Dermis blood vessel endothelial cell (primary cell): Measurements from ENCODE around the gene ANP32A. TPM values are rescaled to one million over a fixed set of nuclear protein-coding genes. Genes with fewer than 3 reads are reported as not detected.

ENCODE experiments used
- DNase-seq: peaks from one replicate; pipeline ENCODE4 v3.0.0; 2010
- total RNA-seq: library from RNA; depleted of rRNA; stranded (reverse); fragments of >200 nt; gene quantifications from 2 replicates; pipeline ENCODE4 v1.2.3, GENCODE V29; 2014

The ANP32A gene
- total RNA-seq, 1 donor from 2014 or later: 68.2 TPM

- DNase-seq: peak; percentile 39
Measured at GRCh38 chr15:68819495-68820294, 1.0 kb downstream of the ANP32A start.

DNA sequence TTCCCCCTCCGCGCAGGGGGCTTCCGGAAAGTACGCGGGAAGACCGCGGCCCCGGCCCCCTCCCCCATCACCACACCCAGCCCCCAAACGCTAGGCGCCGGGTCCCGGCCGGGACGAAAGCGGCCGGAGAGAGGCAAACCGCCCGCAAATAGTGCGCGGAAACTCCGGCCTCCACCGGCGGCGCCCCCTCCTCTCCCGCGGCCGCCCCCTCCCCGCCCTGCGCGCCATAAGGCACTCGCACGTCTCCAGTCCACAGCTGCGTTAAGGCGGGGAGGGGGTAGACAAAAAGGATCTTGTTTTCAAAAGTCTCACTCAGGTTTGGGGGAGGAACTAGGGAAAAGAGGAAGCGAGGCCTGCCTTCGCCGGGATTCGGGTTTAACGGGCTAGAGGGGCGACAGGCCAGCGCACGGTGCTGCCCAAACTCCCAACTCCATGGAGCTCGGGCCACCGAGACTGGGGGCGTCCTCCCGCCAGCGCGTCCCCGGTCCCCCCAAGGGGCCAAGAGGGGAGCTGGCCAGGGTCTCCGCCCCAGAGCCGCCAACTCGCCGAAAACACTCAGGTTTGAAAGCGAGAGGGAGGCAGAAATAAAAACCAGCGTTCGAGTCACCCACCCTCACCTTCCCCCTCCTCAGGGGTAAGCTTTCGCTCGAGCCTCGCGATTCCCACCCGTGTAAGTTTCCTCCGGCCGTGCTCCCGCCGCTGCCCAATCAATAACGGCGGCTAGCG, 1.8 kb downstream of the ANP32A start:
- peak; percentile 57 for DNase-seq

DNA sequence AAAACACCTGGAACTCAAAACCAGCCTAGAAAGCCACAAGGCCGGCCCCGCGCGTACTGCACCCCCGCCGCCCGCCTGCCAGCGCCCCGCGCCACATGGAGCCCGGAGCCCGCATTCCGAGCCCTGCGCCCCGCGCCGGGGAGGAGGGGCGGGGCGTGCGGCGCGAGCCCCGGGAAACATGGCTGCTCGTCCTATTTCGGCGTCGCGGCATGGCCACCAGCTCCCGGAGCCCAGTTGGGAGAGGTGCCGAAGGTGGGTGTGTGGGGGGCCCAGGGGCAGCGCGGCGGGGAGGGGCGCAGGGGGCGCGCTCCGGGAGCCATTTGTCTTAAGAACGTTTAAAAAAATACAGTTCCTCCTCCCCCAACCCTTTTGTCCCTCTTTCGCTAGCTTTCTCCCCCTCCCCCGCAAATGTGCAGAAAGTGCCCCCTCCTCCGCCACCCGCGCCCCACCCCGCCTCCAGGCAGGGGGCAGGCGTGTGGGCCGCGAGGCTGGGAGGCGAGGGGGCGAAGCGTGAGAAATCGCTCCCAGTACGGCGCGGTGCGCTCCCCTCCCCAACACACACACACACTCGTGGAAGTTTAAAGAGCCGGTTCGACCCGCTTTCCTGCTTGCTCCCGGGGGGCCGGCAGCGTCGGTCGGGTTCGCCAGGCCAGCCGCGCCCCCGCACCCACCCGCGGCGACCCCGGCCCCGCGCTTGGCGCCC, 2.5 kb downstream of the ANP32A start:
- DNase-seq: peak; percentile 85

DNA sequence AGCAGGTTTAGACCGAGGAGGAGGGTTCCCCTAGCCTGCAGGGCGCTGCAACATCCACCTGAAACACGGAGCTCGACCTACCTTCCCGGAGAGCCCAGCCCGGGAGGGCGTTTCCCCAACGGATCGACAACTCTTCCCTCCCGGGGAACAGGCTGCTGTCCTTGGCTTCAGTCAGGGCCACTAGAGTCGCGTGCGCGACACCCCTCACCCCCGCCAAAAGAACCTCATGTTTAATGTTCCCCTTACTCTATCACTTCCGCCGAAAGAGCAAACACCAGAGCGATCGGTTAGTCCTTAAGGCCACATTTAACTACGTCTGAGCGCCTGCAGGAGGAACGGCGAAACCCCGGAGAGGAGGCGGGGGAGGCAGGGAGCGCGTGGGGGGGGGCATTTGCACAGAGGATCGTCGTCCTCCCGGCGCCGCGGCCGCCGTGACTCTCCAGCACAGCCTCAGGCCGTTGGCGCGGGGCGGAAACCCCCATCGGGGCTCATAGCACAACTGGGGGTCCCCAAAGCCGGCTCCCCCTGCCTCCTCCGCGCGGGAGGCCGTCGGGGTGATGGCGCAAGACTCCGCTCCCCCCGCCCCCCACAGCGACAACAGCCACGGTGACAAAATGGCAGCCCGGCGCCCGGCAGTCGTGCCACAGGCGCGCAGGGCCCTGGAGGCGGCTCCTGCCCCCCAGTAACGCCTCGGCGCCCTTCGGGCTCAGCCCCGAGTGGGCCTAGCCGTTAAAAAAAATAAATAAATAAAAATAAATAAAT, 3.2 kb downstream of the ANP32A start:
- peak; percentile 69 for DNase-seq

GRCh38 chr15:68816795-68817303, 3.8 kb downstream of the ANP32A start:
- DNase-seq: peak; percentile 35

DNA sequence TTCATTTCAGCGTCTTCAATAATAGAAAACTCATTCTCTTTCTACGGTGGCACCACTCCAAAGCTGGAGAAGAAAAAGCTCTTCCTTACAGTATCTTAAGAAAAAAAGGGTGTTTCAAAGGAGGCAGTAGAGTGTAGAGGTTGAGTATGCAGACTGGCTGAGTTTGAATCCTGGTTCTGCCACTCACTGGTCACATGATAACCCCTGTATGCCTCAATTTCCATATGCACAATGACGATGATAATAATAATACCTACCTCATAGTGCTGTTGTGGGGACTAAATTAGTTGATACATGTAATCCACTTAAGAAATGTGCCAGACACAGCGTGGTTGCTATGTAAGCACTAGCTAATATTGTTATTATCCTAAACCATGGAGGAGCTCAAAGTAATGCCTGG, 4.5 kb downstream of the ANP32A start:
- no peak for DNase-seq

DNA sequence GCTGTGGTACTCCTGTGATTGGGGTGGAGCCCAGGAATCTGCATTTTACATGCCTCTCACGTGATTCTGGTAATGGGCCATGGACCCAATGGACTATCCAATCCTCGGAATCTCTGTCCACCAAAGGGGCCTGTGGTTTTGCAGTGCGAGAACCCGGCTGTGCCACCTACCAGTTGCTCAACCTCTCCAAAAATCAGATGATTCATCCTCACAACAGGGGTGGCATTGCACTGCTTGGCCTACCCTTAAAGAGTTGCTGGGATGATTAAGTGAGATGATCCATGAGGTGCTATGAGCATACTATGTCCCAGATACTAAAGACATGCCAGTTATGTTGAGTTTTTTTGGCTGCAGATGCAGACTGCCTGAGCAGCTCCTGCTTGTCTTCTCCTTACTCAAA, 5.1 kb downstream of the ANP32A start:
- no peak for DNase-seq

DNA sequence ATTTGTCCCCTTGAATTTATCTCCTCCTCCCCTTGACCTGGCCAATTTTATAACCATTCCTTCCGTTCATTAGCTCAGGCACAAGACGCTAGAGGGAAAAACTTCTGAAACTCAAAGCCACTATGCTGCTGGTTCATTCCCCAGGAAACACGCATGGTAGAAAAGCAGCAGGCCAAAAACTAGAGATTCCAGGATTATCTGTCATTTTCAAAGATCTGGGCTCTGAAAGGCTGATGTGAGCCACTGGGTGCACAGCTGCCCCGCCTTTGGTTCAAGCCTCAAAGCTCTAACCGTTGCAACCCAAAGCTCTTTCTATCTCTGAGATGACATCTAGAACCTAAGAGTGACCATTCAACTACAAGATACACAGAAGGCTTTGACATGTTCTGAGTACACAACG, 6.1 kb downstream of the ANP32A start:
- DNase-seq: no peak

DNA sequence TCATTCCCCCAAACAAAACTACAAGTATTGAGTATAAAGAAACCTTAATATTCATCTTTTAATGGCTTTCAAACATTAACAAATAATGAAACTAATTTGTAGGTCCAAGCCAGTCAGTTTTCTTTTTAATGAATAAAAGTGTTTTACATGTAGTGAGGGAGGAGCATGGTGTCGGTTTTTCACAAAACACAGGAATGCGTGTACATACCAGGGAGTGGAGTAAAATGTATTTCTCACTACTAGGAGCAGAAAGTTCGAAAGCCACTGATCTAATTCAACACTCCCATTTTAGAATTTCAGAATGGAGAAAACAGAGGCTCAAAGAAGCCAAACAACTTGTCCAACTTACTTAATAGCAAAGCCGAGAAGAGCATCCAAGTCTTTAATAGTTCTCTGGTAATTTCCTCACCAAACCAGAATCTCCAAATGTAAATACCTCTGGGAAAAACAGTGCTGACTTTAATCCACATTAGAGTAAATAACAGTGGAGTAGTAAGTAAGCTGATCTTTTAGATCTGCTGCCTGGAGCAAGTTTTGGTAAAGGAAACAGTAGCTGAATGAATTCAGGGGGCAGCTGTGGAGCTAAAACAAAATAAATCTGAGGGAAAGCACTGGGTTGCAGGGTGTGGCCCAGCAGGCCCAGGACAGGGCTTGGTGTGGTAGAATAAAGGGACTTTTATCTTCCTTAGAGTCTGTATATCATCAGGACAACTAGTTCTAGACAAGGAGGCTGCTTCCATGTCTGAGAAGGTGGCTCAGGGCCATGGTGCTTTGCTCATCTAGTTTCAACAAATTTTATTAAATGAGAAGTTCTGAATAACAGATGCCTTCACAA, 7.9 kb downstream of the ANP32A start:
- DNase-seq: no peak

GRCh38 chr15:68812069-68812468, 8.6 kb downstream of the ANP32A start:
- DNase-seq: no peak

- no peak for DNase-seq
Measured at GRCh38 chr15:68809517-68809916, 11.2 kb downstream of the ANP32A start.

- no peak for DNase-seq
Measured at GRCh38 chr15:68808770-68809169, 11.9 kb downstream of the ANP32A start.

DNA sequence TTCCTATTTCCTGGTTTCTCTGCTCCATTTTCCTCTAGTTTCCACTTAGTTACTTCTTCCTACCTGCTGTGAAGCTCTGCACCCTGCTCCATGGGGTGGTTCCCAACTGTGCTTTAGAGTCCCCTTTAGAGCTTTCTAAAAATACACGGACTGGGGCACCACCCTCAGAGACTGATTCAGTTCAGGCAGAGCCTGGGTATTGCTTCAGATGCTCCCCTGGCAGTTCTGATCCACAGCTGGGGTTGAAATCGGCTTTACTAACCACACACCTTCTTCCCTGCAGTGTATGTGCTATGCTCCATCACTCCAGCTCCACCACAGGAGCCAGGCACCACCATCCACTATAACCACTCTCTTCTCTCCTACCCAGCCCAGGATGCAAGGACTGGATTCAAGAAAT, 12.6 kb downstream of the ANP32A start:
- no peak for DNase-seq

DNA sequence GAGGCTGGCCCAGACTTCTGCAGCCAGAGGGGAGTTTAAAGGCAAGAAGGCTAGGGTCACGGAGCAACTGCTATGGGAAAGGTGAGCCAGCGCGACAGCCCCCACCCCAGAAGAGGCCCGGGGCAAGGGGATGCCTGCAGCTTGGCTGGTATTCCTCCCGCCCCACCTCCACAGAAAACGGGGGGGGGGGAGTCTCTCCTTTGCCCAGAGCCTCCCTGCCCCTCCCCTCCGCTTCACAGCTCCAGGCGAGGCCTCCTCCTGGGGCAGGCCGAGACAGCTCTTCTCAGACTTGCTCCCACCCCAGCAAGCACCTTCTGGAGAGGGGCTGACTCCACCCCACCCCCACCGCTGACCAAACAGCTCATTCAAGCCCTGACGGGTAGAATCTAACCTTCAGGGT, 13.4 kb downstream of the ANP32A start:
- no peak for DNase-seq

DNA sequence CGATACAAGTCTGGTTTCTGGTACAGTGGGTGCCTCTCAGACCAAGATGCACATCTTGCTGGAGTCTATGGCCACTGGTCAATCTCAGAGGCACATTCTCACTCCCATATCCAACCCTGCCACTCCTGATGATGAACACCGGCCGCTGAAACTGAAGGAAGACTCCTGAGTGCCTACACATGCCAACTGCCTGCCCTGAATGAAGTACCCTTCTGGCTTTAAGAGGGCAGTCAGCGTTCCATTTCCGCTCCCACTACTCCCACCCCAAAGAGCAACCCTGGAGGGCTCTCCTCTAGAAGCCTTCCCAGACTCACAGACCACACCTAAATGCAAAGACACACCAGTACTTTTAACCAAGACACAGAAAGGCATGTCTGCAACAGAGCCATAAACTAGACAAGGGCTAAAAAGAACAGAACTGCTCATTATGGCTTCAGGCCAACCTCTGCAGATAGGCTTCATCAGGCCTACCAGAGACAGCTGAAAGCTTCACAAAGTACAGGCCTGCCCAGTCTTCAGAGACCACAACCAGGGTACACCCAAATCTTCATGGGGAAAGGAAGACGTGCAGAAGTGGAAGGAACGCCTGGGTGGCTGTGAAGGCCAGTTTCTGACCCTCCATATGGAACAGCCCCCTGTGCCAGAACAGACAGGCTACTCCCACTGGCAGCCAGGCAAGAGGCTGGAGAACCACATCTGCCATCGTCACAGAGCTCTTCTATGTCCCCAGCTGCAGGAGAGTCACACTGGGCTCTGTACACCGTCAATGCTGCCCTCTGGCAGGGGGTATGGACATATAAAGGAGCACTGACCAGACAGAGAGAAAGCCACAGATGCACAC, 14.3 kb downstream of the ANP32A start:
- DNase-seq: no peak

DNA sequence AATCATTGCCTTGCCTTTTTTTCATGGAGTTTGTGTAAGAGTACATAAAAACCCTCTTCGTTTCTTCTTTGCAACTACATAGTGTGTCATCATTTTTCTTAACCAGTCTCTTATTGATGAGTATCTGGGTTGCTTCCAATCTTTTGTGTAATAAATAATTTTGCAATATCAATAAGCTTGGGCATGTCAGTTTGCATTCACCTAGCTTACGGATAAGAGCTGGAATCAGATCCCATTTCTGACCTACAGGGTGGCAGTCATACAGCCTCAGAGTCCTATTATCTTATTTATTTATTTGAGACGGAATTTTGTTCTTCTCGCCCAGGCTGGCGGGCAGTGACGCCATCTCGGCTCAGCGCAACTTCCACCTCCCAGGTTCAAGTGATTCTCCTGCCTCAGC, 18.3 kb downstream of the ANP32A start:
- DNase-seq: no peak

- DNase-seq: peak; percentile 43
Measured at GRCh38 chr15:68801572-68802148, 19.0 kb downstream of the ANP32A start.

- no peak for DNase-seq
Measured at GRCh38 chr15:68800875-68801274, 19.8 kb downstream of the ANP32A start.

DNA sequence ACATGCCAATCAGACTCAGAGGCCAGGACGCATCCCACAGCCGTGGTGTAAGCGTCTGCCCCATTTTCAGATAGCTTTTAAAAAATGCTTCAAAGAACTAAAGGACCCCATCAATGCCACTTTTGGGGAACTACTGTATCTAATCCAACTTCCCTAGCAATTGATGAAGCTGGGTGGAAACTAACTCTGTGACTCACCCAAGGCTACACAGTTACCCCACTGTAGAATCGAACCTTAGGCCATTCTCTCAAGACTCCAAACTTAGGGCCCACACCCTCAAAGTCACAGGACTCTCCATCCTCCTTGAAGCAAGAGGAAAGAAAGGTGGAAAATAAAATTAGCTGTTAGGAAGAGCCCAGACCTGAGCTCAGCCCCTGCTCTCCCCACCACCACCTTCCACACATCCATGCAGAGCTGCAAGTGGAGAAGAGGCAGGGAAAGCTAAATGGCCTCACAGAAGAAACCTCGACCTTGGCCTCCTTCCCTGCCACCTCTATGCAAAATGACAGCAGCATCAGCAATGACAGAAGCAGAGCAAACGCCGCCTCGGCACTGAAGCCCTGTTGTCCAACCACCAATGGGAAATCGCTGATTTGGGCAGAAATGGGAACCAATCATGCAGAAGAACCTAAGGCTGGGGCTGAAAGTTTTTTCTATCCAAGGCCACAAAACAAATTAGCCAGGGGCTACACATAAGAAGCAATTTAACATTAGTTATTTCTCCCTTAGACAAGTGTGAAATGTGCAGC, 22.2 kb downstream of the ANP32A start:
- no peak for DNase-seq
